Upper lobe of left lung (tissue), 6 donors: ENCODE results near the gene CHAC1. TPM values are rescaled to one million over a fixed set of nuclear protein-coding genes. Genes with fewer than 3 reads are reported as not detected.

Source experiments
- ATAC-seq, 2 donors: fragments of 200-7000 bp; cut with Tn5 transposase; one replicate each; pipeline ENCODE4 v1.9.1; 2022; ENCODE audit warnings: mild to moderate bottlenecking in 2 of 2, moderate library complexity in 2 of 2; ENCODE audit not compliant: low FRiP score in 2 of 2
- DNase-seq, 2 donors: peaks; one replicate each; pipeline ENCODE4 v3.0.0-alpha.2; 2019 to 2020
- H3K27ac ChIP-seq, 4 donors: fragments of 200-600 bp; sonication (generic); one replicate each; pipeline ENCODE4 v1.5.1; 2016 to 2019
- H3K27me3 ChIP-seq, 4 donors: fragments of 200-600 bp; sonication (generic); one replicate each; pipeline ENCODE4 v1.5.1; 2017 to 2019
- H3K36me3 ChIP-seq, 4 donors: fragments of 200-600 bp; sonication (generic); one replicate each; pipeline ENCODE4 v1.5.1; 2016 to 2019
- H3K4me1 ChIP-seq, 4 donors: fragments of 200-600 bp; sonication (generic); one replicate each; pipeline ENCODE4 v1.5.1; 2018 to 2019
- H3K4me3 ChIP-seq, 4 donors: fragments of 200-600 bp; sonication (generic); one replicate each; pipeline ENCODE4 v1.5.1; 2017 to 2019; ENCODE audit warnings: mild to moderate bottlenecking in 2 of 4, moderate library complexity in 1 of 4
- H3K9me3 ChIP-seq, 4 donors: fragments of 200-600 bp; sonication (generic); one replicate each; pipeline ENCODE4 v1.5.1; 2018 to 2019
- EP300 ChIP-seq, 4 donors: sonication (generic); formaldehyde crosslinking; IDR thresholded peaks; one replicate each; pipeline ENCODE4 v1.5.1; 2017; ENCODE audit warnings: antibody characterized with exemption in 4 of 4, control low read depth in 2 of 4
- POLR2A ChIP-seq, 4 donors: fragments of 450-650 bp; IDR thresholded peaks; one replicate each; pipeline ENCODE4 v1.5.1; 2016 to 2017; ENCODE audit warnings: antibody characterized with exemption in 4 of 4, mild to moderate bottlenecking in 2 of 4
- POLR2AphosphoS5 ChIP-seq, 2 donors: sonication (generic); formaldehyde crosslinking; IDR thresholded peaks; one replicate each; pipeline ENCODE4 v1.5.1; 2017; ENCODE audit warnings: antibody characterized with exemption in 2 of 2
- WGBS, 2 donors: methylation state at CpG; one replicate each; pipeline ENCODE4 v1.1.5; 2017 to 2018; 5-methylcytosine and 5-hydroxymethylcytosine counted together
- total RNA-seq, 6 donors: library from RNA; depleted of rRNA in 4 of 6; stranded (reverse); fragments of >200 nt in 4 of 6; gene quantifications; one replicate each; pipeline versions ENCODE4 v1.1.0 to v1.2.1, GENCODE V29; 2016 to 2021
- TF ChIP-seq, protein P1 (sequence below), 6 experiments: fragments of 450-650 bp in 4 of 6; fragments of 200-600 bp in 2 of 6; sonication (generic) in 2 of 6; IDR thresholded peaks; one replicate each; pipeline ENCODE4 v1.5.1; 2016 to 2019; ENCODE audit warnings: antibody characterized with exemption in 6 of 6
- donor health status: DM: no; HTN: no; CAD: no; lungs with moderate emphysema.
- donor health status: DM: no; HTN: yes; CAD: no; lungs with severe emphysema.

CHAC1 gene
- total RNA-seq, 6 donors from 2014 or later, result 2.6 to 11.1 (median 3.4) TPM

DNA sequence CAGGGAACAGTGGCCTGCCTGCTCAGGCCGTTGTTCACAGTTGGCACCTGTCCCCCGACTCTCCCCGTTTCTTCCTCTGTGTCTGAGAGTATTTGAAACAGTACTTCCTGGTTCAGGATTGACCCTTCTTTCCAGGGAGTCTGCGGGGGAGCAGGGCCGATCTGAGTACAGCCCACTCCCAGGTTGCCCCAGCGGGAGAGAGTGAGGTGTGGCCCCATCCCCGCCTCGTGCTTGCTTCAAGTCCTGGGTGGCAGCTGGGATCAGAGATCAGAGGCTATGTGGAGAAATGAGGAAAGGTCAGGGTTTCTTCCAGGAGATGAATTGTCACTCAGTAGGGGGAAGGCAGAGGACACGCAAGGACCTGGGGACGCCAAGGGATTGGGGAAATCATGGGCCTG, 30.7 kb upstream of the CHAC1 start:
- Histone ChIP-seq H3K27ac (peak overlapping the region in 3 of 4 donors; percentile 14 to 52 (median 45)), H3K9me3 (no peaks in the 10 kb centered on the region), H3K4me3 (no peak overlapping the region), H3K36me3 (no peaks in the 10 kb centered on the region), H3K27me3 (peaks cover 0 to 21% (median 8%) of the 10 kb centered on the region in 4 donors), H3K4me1 (peaks cover 39 to 48% (median 44%) of the 10 kb centered on the region in 4 donors)
- TF ChIP-seq, protein P1, sequence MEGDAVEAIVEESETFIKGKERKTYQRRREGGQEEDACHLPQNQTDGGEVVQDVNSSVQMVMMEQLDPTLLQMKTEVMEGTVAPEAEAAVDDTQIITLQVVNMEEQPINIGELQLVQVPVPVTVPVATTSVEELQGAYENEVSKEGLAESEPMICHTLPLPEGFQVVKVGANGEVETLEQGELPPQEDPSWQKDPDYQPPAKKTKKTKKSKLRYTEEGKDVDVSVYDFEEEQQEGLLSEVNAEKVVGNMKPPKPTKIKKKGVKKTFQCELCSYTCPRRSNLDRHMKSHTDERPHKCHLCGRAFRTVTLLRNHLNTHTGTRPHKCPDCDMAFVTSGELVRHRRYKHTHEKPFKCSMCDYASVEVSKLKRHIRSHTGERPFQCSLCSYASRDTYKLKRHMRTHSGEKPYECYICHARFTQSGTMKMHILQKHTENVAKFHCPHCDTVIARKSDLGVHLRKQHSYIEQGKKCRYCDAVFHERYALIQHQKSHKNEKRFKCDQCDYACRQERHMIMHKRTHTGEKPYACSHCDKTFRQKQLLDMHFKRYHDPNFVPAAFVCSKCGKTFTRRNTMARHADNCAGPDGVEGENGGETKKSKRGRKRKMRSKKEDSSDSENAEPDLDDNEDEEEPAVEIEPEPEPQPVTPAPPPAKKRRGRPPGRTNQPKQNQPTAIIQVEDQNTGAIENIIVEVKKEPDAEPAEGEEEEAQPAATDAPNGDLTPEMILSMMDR (IDR thresholded peaks at IDR 0.05), result no peak
- no peak for TF ChIP-seq POLR2AphosphoS5 (IDR thresholded peaks at IDR 0.05)
- TF ChIP-seq POLR2A (IDR thresholded peaks at IDR 0.05), result no peak
- TF ChIP-seq EP300 (IDR thresholded peaks at IDR 0.05), result no peak
- 53 to 55% methylated on average over 10 of the region's 10 CpGs for WGBS, 2 donors
- DNase-seq, result no peak
- ATAC-seq, result no peak

DNA sequence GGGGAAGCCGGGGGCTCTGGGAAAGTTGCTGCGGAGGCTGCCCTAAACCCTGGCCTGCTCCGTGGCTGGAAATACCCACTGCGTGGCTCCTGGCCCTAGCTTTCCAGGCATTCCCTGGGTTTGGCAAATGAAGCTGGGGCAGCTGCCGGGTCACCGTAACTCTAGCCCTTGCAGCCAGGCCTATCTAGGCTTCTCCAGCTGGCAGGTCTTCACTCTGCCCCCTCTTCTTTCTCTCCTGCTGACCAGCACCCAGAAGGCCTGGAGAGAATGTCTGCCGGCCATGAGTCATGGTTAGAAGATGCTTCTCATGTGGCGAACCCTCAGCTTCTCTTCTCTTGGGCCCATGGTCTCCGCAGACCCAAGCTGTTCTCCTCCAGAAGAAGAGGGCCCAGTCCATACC, 29.7 kb upstream of the CHAC1 start:
- Histone ChIP-seq H3K4me1 (peaks cover 39 to 52% (median 44%) of the 10 kb centered on the region in 4 donors), H3K4me3 (no peak overlapping the region), H3K9me3 (no peaks in the 10 kb centered on the region), H3K27me3 (peaks cover 0 to 30% (median 13%) of the 10 kb centered on the region in 4 donors), H3K36me3 (no peaks in the 10 kb centered on the region), H3K27ac (peak overlapping the region in 1 of 4 donors; percentile 6)
- 88 to 100% methylated on average over 3 to 8 of the region's 9 CpGs for WGBS, 2 donors
- DNase-seq, result no peak
- ATAC-seq, result no peak
- TF ChIP-seq POLR2A (IDR thresholded peaks at IDR 0.05), result no peak
- TF ChIP-seq EP300 (IDR thresholded peaks at IDR 0.05), result no peak
- TF ChIP-seq, protein P1 (IDR thresholded peaks at IDR 0.05), result no peak
- TF ChIP-seq POLR2AphosphoS5 (IDR thresholded peaks at IDR 0.05), result no peak

DNA sequence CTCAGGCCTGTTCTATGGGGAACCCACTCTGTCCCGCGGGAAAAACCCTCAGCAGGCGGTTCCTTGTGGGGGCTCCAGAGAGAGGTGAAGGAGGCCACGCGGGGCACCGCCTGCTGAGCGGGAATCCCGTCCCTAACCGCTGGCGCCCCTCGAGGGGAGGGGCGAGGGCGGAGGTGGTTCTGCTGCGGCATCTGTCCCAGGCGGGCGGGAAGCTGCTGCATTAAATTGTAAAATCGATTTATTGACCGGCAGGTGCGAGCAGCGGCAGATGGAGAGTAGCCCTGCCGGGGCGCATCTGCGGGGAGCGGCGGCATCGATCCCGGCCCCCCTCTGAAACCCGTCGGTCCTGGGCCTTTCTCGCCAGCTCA, 27.8 kb upstream of the CHAC1 start:
- no peak for TF ChIP-seq POLR2AphosphoS5 (IDR thresholded peaks at IDR 0.05)
- no peak for TF ChIP-seq EP300 (IDR thresholded peaks at IDR 0.05)
- TF ChIP-seq, protein P1 (IDR thresholded peaks at IDR 0.05), result no peak
- TF ChIP-seq POLR2A (IDR thresholded peaks at IDR 0.05), result no peak
- ATAC-seq, result no peak
- no peaks in the 10 kb centered on the region for H3K36me3 ChIP-seq
- WGBS, 2 donors, result 49 to 53% methylated on average over 14 to 30 of the region's 30 CpGs
- no peak overlapping the region for H3K4me3 ChIP-seq
- no peaks in the 10 kb centered on the region for H3K9me3 ChIP-seq
- H3K27ac ChIP-seq, result no peak overlapping the region
- peaks cover 0 to 47% (median 19%) of the 10 kb centered on the region in 4 donors for H3K27me3 ChIP-seq
- peaks cover 45 to 61% (median 56%) of the 10 kb centered on the region in 4 donors for H3K4me1 ChIP-seq
- no peak for DNase-seq

DNA sequence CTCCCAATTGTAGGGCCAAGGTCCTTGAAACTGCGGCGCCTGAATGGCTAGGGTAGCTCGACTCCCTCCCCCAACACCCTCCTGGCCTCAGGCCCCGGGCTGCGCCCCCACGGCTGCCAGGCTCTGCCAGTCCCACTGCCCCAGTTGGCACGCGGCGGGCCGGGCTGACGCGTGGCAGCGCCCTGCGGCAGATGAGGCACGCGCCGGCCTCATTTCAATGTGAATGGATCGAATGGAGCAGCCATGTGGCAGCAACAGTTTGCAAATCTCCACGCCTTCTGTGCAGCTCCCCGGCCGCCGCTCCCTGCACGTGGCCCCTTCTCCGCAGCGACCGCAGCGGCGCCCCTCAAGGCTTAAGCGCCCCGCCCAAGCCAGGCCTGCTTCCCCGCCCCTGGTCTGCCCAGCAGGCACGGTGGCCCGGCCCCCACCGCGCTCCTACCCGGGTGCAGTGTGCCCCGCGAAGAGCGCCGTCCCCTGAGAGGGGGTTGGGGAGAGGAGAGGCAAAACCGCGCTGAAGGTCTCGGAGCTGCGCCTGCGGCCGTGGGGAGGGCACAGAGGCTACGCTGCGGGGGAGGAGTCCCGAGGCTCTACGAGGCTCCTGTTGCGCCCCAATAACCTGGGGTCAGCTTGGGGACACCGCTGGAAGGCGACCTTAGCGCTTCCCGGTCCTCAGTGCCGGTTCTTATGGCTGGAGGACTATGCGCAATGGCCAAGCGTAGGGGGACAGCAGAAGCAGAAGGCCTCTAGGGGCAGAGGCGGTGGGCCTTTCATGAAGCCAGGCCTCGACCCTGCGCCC, 27.2 kb upstream of the CHAC1 start:
- Histone ChIP-seq H3K4me3 (peak overlapping the region in 3 of 4 donors; percentile 2 to 36 (median 25)), H3K9me3 (no peaks in the 10 kb centered on the region), H3K27ac (no peak overlapping the region), H3K4me1 (peaks cover 51 to 67% (median 62%) of the 10 kb centered on the region in 4 donors), H3K36me3 (no peaks in the 10 kb centered on the region), H3K27me3 (peaks cover 0 to 53% (median 19%) of the 10 kb centered on the region in 4 donors)
- ATAC-seq (peak in 1 of 2 donors; percentile 4), DNase-seq (peak in 1 of 2 donors; percentile 86)
- TF ChIP-seq, protein P1 (IDR thresholded peaks at IDR 0.05), result no peak
- TF ChIP-seq EP300 (IDR thresholded peaks at IDR 0.05) (no peak), POLR2A (IDR thresholded peaks at IDR 0.05) (no peak), POLR2AphosphoS5 (IDR thresholded peaks at IDR 0.05) (no peak)
- 52% methylated on average over 55 of the region's 61 CpGs; no CpG with 5 or more reads in 1 of the 2 donors for WGBS, 2 donors
